Stimulated activated naive CD8-positive, alpha-beta T cell treated with anti-CD3 and anti-CD28 coated beads, Interleukin-15, Interleukin-2, amounts not matched to agents 100 ng/mL and 50 ng/mL, for 24 hours (primary cell): ENCODE data around the gene RASGRP1.

Experiments
- H3K27ac Mint-ChIP-seq: one replicate; pipeline ENCODE4 v1.8.0; 2021; ENCODE audit warnings: mild to moderate bottlenecking, mixed read lengths
- H3K27me3 Mint-ChIP-seq: one replicate; pipeline ENCODE4 v1.8.0; 2021; ENCODE audit warnings: mixed read lengths
- H3K36me3 Mint-ChIP-seq: one replicate; pipeline ENCODE4 v1.8.0; 2021; ENCODE audit warnings: low read depth, mixed read lengths
- H3K4me1 Mint-ChIP-seq: one replicate; pipeline ENCODE4 v1.8.0; 2021; ENCODE audit warnings: low read depth, mixed read lengths
- H3K4me3 Mint-ChIP-seq: one replicate; pipeline ENCODE4 v1.8.0; 2021; ENCODE audit warnings: mild to moderate bottlenecking, mixed read lengths
- H3K9me3 Mint-ChIP-seq: one replicate; pipeline ENCODE4 v1.8.0; 2021; ENCODE audit warnings: mixed read lengths

Gene RASGRP1

DNA sequence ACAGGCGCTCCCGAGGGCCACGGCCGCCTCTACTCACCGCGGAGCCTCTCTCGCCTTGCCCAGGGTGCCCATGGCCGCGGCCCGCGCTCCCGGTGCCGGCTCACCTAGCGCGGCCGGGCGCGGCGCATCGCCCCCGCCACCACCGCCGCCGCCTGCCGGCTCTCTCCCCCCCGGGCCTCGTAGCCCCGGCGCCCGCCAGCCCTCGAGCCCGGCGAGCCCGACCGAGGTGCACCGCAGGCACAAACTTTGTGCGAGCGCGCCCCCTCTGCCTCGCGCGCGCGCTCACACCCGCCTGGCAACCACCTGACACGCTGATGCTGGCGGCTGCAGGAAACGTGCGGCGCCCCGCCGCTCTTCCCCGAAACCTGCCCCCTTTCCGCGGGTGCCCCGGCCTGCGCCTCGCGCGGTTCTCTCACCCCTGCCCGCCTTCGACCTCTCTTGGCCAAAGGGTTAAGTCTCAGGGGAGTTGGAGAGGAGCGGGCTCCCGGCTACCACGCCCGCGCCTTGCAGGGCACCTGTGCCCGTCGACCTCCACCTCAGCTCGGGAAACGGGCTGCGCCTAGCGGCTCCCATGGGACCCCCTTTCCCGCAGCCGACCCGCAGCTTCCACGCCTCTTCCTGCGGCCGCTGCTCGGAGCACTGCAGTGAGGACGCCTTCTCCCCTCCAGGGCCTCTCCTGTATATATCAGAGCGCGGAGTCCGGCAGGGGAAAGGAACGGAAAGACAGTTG, at the start of gene RASGRP1:
Gene RASGRP1, minus strand, starts transcription at position 258 of the 730 bp plus-strand sequence. Its CDS starts 186 bp downstream, at position 72.
- H3K4me1 Mint-ChIP-seq, result peaks cover 60% of the 10 kb centered on the region
- H3K4me3 Mint-ChIP-seq, result peak within 1 kb of the TSS; percentile 95
- no peaks in the 10 kb centered on the region for H3K27me3 Mint-ChIP-seq
- H3K36me3 Mint-ChIP-seq, result peaks cover 27% of the 10 kb centered on the region
- H3K27ac Mint-ChIP-seq, result peak within 1 kb of the TSS; percentile 92
- no peaks in the 10 kb centered on the region for H3K9me3 Mint-ChIP-seq

DNA sequence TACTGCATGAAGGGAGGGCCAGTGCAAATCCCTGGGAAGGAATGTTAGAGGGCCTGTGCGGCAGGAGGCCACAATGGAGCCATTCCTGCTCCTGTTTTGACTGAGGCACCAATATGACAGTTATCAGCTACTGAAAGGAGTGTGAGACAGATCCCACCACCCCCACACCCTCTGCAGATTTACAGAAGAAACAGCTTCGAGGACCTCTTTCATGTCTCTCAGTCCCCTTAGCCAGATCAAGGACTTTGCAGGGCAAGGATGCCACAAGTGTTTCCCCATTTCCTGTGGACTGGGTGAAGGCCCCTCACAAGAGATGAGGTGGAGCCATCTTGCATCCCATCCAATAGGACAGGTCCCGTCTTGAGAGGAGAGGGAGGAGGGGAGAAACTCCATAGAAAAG, 48.5 kb upstream of the RASGRP1 start:
- no peaks in the 10 kb centered on the region for H3K27me3 Mint-ChIP-seq
- peak overlapping the region; percentile 99 for H3K27ac Mint-ChIP-seq
- peaks cover 70% of the 10 kb centered on the region for H3K4me1 Mint-ChIP-seq
- no peaks in the 10 kb centered on the region for H3K9me3 Mint-ChIP-seq
- peak overlapping the region; percentile 79 for H3K4me3 Mint-ChIP-seq
- no peaks in the 10 kb centered on the region for H3K36me3 Mint-ChIP-seq

DNA sequence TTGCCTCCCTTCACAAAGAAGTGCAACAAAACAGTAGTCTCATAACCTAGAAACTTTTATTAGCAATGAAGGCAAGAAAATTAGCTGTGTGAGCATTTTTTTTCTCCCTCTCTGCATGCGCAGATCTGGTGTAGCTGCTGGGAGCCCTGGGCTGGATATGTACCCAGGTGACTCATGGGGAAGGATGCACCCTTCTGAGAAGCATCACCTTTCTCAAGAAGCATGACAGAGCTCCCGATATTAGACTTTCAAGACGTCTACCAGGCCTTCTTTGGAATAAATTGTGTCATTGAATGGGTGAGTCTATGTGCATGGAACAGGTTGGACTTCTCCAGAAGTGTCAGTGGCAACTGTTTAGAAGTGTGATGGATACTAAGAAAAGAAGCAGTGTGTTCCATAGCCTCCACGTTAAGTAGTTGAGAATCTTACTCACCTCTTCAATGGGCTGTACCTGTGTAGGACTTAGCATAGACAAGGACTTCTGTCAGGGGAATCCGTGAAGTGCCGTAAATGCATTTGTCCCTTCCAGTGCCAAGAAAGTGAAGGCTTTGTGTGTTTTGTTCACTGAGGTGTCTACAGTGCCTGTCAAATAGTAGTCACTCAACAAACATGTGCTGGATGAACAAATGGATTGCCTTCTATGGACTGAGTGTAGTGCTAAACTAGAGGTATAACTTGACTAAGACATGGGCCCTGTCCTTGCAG, 47.7 kb upstream of the RASGRP1 start:
- Mint-ChIP-seq H3K27ac (peak overlapping the region; percentile 99), H3K27me3 (no peaks in the 10 kb centered on the region), H3K36me3 (no peaks in the 10 kb centered on the region), H3K4me1 (peaks cover 76% of the 10 kb centered on the region), H3K9me3 (no peaks in the 10 kb centered on the region), H3K4me3 (peak overlapping the region; percentile 79)

- Mint-ChIP-seq H3K4me3 (peak overlapping the region; percentile 79), H3K36me3 (no peaks in the 10 kb centered on the region), H3K27ac (peak overlapping the region; percentile 99), H3K4me1 (peaks cover 87% of the 10 kb centered on the region), H3K27me3 (no peaks in the 10 kb centered on the region), H3K9me3 (no peaks in the 10 kb centered on the region)
Measured at GRCh38 chr15:38611228-38611627, 46.6 kb upstream of the RASGRP1 start.

DNA sequence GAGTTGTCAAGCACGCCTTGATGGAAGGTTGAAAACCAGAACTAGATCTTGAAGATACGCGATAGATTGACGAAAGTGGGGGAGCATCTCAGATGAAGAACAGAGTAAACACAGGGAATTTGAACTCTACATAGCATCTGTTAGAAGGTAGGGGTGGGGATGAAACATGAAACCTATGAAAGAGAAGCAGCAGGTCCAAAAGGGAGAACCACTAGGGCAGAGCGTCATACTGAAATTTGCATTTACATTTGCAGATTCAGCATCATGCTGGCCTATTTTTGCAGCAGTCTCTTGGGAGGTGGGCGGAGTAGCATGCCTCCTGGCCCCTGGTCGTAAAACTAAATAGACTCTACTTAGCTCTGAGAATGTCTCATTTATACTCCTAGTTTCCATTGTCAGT, 46.1 kb upstream of the RASGRP1 start:
- Mint-ChIP-seq H3K27ac (peak overlapping the region; percentile 99), H3K9me3 (no peaks in the 10 kb centered on the region), H3K27me3 (no peaks in the 10 kb centered on the region), H3K4me1 (peaks cover 91% of the 10 kb centered on the region), H3K36me3 (no peaks in the 10 kb centered on the region), H3K4me3 (peak overlapping the region; percentile 79)

DNA sequence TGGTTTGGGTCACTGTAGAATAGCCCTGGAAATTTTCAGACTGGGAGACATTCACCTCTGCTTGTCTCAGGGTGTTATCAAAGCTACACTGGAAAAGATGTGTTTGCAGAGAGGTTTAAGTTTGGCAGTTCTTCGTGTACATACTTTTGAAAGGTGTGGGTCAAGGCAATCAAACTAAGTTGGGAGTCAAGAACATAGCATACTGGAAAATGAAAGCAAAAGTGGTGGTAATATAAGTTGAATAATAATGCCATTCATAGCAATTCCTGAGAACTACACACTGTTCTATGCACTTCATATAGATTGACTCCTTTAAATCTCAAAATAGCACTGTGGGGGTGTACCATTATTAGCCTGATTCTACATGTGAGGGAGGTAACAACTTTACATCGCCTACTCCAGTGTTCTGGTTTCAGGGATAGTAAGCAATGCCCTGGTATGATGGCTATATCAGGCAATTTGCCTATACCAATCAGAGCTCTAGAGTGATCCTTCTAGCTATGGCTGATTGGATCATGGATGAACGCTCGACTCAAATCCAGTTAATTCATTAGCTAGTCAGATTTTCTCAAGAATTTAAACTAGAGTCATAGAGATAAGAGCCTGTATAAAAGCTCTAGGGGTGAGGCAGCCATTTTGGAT, 44.6 kb upstream of the RASGRP1 start:
- Mint-ChIP-seq H3K27ac (peak overlapping the region; percentile 99), H3K36me3 (no peaks in the 10 kb centered on the region), H3K27me3 (no peaks in the 10 kb centered on the region), H3K4me1 (peaks cover 89% of the 10 kb centered on the region), H3K9me3 (no peaks in the 10 kb centered on the region), H3K4me3 (peak overlapping the region; percentile 27)

GRCh38 chr15:38608682-38609081, 44.1 kb upstream of the RASGRP1 start:
- no peaks in the 10 kb centered on the region for H3K9me3 Mint-ChIP-seq
- no peaks in the 10 kb centered on the region for H3K36me3 Mint-ChIP-seq
- H3K27me3 Mint-ChIP-seq, result no peaks in the 10 kb centered on the region
- peak overlapping the region; percentile 27 for H3K4me3 Mint-ChIP-seq
- H3K27ac Mint-ChIP-seq, result peak overlapping the region; percentile 99
- H3K4me1 Mint-ChIP-seq, result peaks cover 86% of the 10 kb centered on the region

GRCh38 chr15:38605744-38606143, 41.1 kb upstream of the RASGRP1 start:
- H3K4me1 Mint-ChIP-seq, result peaks cover 56% of the 10 kb centered on the region
- no peaks in the 10 kb centered on the region for H3K9me3 Mint-ChIP-seq
- H3K36me3 Mint-ChIP-seq, result no peaks in the 10 kb centered on the region
- H3K4me3 Mint-ChIP-seq, result no peak overlapping the region
- H3K27me3 Mint-ChIP-seq, result no peaks in the 10 kb centered on the region
- H3K27ac Mint-ChIP-seq, result peak overlapping the region; percentile 50

GRCh38 chr15:38603672-38604071, 39.1 kb upstream of the RASGRP1 start:
- Mint-ChIP-seq H3K27me3 (no peaks in the 10 kb centered on the region), H3K36me3 (no peaks in the 10 kb centered on the region), H3K4me3 (no peak overlapping the region)

GRCh38 chr15:38602910-38603670, 38.5 kb upstream of the RASGRP1 start:
- Mint-ChIP-seq H3K4me1 (peaks cover 30% of the 10 kb centered on the region), H3K36me3 (no peaks in the 10 kb centered on the region), H3K9me3 (no peaks in the 10 kb centered on the region), H3K27me3 (no peaks in the 10 kb centered on the region), H3K27ac (no peak overlapping the region), H3K4me3 (no peak overlapping the region)

More at GRCh38 chr15:38603672-38604071, 39.1 kb upstream of the RASGRP1 start:
- Mint-ChIP-seq H3K9me3 (no peaks in the 10 kb centered on the region), H3K27ac (no peak overlapping the region), H3K4me1 (peaks cover 36% of the 10 kb centered on the region)

DNA sequence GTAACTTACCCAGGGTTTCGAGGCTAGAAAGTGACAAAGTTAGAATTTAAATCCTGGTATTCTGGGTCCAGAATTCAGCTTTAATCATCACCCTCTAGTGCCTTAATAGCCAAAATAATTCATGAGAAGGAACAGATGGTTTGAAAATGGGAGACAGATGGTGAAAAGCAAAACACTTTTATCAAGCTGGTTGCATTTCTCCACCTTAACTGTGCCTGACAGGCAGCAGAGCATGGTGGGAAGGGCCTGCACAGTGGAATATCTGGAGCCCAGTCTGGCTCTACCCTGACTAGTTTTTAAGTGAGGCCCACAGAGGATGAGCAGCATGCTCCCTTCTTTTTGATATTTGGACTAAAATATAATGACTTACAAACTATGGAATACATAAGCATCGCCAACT, 35.6 kb upstream of the RASGRP1 start:
- H3K4me1 Mint-ChIP-seq, result peaks cover 6% of the 10 kb centered on the region
- H3K9me3 Mint-ChIP-seq, result no peaks in the 10 kb centered on the region
- no peaks in the 10 kb centered on the region for H3K36me3 Mint-ChIP-seq
- no peaks in the 10 kb centered on the region for H3K27me3 Mint-ChIP-seq
- no peak overlapping the region for H3K4me3 Mint-ChIP-seq
- H3K27ac Mint-ChIP-seq, result no peak overlapping the region

- Mint-ChIP-seq H3K9me3 (no peaks in the 10 kb centered on the region), H3K4me1 (no peaks in the 10 kb centered on the region), H3K4me3 (no peak overlapping the region), H3K27me3 (no peaks in the 10 kb centered on the region), H3K27ac (no peak overlapping the region), H3K36me3 (no peaks in the 10 kb centered on the region)
Measured at GRCh38 chr15:38598749-38599148, 34.1 kb upstream of the RASGRP1 start.

DNA sequence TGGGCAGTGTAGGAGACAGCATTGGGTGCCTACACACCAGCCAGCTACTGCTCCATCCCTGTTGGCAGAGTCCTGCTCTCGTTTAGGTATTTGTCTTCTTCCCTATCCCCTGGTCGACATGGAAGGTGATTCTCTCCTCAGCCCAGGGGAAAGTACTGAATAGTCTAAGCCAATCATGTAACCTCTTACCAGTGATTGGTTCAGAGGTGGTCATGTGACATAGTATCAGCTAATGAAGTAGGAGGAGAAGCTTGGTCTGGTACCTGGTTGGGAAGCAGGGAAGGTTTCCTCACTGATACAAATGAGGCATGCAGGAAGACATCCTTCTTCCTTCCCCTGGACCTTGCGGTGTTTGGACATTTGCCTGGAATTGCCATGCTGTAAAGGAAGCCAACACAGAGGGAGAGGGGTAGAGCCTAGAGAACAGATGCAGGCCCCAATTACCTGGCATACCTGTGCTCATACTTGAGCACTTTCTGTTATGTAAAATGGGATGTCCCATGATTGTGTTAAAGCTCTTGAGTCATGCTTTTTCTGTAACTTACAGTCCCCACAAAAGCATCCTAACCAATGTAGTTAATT, 32.7 kb upstream of the RASGRP1 start:
- Mint-ChIP-seq H3K27me3 (no peaks in the 10 kb centered on the region), H3K4me3 (no peak overlapping the region), H3K4me1 (no peaks in the 10 kb centered on the region), H3K9me3 (no peaks in the 10 kb centered on the region), H3K27ac (no peak overlapping the region), H3K36me3 (no peaks in the 10 kb centered on the region)

- Mint-ChIP-seq H3K9me3 (no peaks in the 10 kb centered on the region), H3K36me3 (no peaks in the 10 kb centered on the region), H3K27ac (no peak overlapping the region), H3K4me1 (peaks cover 17% of the 10 kb centered on the region), H3K27me3 (no peaks in the 10 kb centered on the region), H3K4me3 (no peak overlapping the region)
Measured at GRCh38 chr15:38593524-38593923, 28.9 kb upstream of the RASGRP1 start.
